WTC11 (cell line): ENCODE measurements around the gene HRAS. TPM values are rescaled to one million over a fixed set of nuclear protein-coding genes. Genes with fewer than 3 reads are reported as not detected.

Experiments used
- ATAC-seq: fragments of 200-7000 bp; cut with Tn5 transposase; 2 replicates; pipeline ENCODE4 v1.10.0; 2021; ENCODE audit warnings: mild to moderate bottlenecking, moderate library complexity
- CTCF ChIA-PET: fragments of 300-600 bp; sonication (Branson Sonifier 250); formaldehyde crosslinking; loops from one replicate; lab custom pipeline; 2021; ENCODE audit warnings: antibody characterized with exemption; lab: Charles Lee
- POLR2A ChIA-PET: fragments of 350-600 bp; sonication (Branson Sonifier 250); formaldehyde crosslinking; loops from one replicate; lab custom pipeline; 2021; ENCODE audit warnings: antibody characterized with exemption; lab: Charles Lee
- DNase-seq: peaks from one replicate; pipeline ENCODE4 v3.0.0; 2021; ENCODE audit warnings: low spot score
- H3K27ac Mint-ChIP-seq: 2 replicates; pipeline ENCODE4 v1.8.0; 2021; ENCODE audit warnings: mixed read lengths
- H3K27me3 Mint-ChIP-seq: 2 replicates; pipeline ENCODE4 v1.8.0; 2021; ENCODE audit warnings: low read depth, mild to moderate bottlenecking, moderate library complexity, mixed read lengths
- H3K36me3 Mint-ChIP-seq: 2 replicates; pipeline ENCODE4 v1.8.0; 2021; ENCODE audit warnings: mixed read lengths
- H3K4me1 Mint-ChIP-seq: 2 replicates; pipeline ENCODE4 v1.8.0; 2022; ENCODE audit warnings: mixed read lengths
- H3K4me3 Mint-ChIP-seq: 2 replicates; pipeline ENCODE4 v1.8.0; 2021; ENCODE audit warnings: mild to moderate bottlenecking, moderate library complexity, mixed read lengths
- H3K9me3 Mint-ChIP-seq: 2 replicates; pipeline ENCODE4 v1.8.0; 2021; ENCODE audit warnings: mixed read lengths
- CDX4 ChIP-seq: fragments of 250-450 bp; sonication (Bioruptor Pico); IDR thresholded peaks from 2 replicates; pipeline ENCODE4 v1.9.0; 2021; ENCODE audit warnings: moderate library complexity, mild to moderate bottlenecking, inconsistent platforms, borderline replicate concordance
- CREB1 ChIP-seq: sonication (generic); formaldehyde crosslinking; IDR thresholded peaks from 2 replicates; pipeline ENCODE4 v1.8.0; 2023; ENCODE audit warnings: mild to moderate bottlenecking, missing genetic modification reagents
- FOXJ3 ChIP-seq: sonication (generic); formaldehyde crosslinking; IDR thresholded peaks from 2 replicates; pipeline ENCODE4 v1.9.0; 2021; ENCODE audit warnings: missing genetic modification reagents, mild to moderate bottlenecking, borderline replicate concordance
- GTF2I ChIP-seq: fragments of 250-450 bp; sonication (Bioruptor Pico); conservative IDR thresholded peaks from 2 replicates; pipeline ENCODE4 v1.4.0; 2021; ENCODE audit warnings: mild to moderate bottlenecking
- MXD4 ChIP-seq: fragments of 250-450 bp; sonication (Bioruptor Pico); IDR thresholded peaks from 2 replicates; pipeline ENCODE4 v1.8.0; 2021; ENCODE audit warnings: mild to moderate bottlenecking, moderate library complexity, borderline replicate concordance
- NFATC4 ChIP-seq: fragments of 250-450 bp; sonication (Bioruptor Pico); IDR thresholded peaks from 2 replicates; pipeline ENCODE4 v1.9.0; 2021; ENCODE audit warnings: mild to moderate bottlenecking
- PREB ChIP-seq: sonication (generic); formaldehyde crosslinking; IDR thresholded peaks from 2 replicates; pipeline ENCODE4 v1.8.1; 2022; ENCODE audit warnings: mild to moderate bottlenecking, missing genetic modification reagents, moderate library complexity, borderline replicate concordance
- RELA ChIP-seq: sonication (generic); formaldehyde crosslinking; IDR thresholded peaks from 2 replicates; pipeline ENCODE4 v1.8.1; 2022; ENCODE audit warnings: missing genetic modification reagents, mild to moderate bottlenecking, borderline replicate concordance
- RORB ChIP-seq: fragments of 250-450 bp; sonication (Bioruptor Pico); IDR thresholded peaks from 2 replicates; pipeline ENCODE4 v1.9.0; 2021; ENCODE audit warnings: mild to moderate bottlenecking
- SOX15 ChIP-seq: fragments of 250-450 bp; sonication (Bioruptor Pico); IDR thresholded peaks from 2 replicates; pipeline ENCODE4 v1.9.0; 2021; ENCODE audit warnings: mild to moderate bottlenecking
- SP1 ChIP-seq: sonication (generic); formaldehyde crosslinking; conservative IDR thresholded peaks from 2 replicates; pipeline ENCODE4 v1.8.1; 2022; ENCODE audit warnings: missing genetic modification reagents
- USF2 ChIP-seq: sonication (generic); formaldehyde crosslinking; IDR thresholded peaks from 2 replicates; pipeline ENCODE4 v1.8.1; 2023; ENCODE audit warnings: mild to moderate bottlenecking, missing genetic modification reagents, moderate library complexity
- ZMAT4 ChIP-seq: fragments of 250-450 bp; sonication (Bioruptor Pico); IDR thresholded peaks from 2 replicates; pipeline ENCODE4 v1.9.0; 2021; ENCODE audit warnings: mild to moderate bottlenecking
- total RNA-seq: library from RNA; stranded (reverse); gene quantifications from 3 replicates; pipeline ENCODE4 v1.2.3, GENCODE V29; 2021
- TF ChIP-seq, protein P1 (sequence below): sonication (generic); formaldehyde crosslinking; IDR thresholded peaks from 2 replicates; pipeline ENCODE4 v1.8.0; 2023; ENCODE audit warnings: missing genetic modification reagents
- TF ChIP-seq, protein P2 (sequence below): sonication (generic); formaldehyde crosslinking; IDR thresholded peaks from 2 replicates; pipeline ENCODE4 v1.8.0; 2022; ENCODE audit warnings: mild to moderate bottlenecking, missing genetic modification reagents
- TF ChIP-seq, protein P3 (sequence below): fragments of 250-450 bp; sonication (Bioruptor Pico); IDR thresholded peaks from 2 replicates; pipeline ENCODE4 v1.9.0; 2021; ENCODE audit warnings: mild to moderate bottlenecking

HRAS gene
- total RNA-seq, 1 experiment from 2014 or later, result 62.4 TPM

DNA sequence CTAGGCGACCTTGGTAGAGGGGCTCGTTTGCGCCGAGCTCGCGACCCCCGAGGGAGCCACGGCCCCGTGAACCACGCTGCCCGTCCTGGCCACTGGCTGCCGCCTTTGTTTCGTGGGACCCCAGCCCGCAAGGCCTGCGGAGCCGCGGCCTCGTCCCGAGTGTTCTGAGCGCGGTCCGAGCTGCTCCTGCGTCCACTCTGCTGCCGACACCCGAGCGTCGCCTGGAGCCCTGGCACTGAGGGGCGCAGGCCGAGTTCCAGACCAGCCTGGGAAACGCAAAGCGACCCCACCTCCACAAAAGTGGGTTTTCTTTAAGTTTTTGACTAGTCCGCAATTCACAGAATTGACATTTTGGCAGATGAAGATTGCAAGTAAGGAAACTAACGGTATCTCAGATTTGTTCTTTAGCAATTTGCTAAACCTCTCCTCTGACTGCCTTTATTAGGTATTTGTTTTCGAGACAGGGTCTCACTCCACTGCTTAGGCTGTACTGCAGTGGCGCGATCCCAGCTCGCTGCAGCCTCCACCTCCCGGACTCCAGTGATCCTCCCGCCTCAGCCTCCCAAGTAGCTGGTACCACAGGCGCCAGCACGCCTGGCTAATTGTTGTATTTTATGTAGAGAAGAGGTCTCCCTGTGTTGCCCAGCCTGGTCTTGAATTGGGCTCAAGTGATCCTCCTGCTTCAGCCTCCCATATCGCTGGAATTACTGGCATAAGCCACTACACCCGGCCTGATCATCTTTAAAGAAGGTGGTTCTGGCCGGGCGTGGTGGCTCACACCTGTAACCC, 27.5 kb downstream of the HRAS start:
- Mint-ChIP-seq H3K27ac (no peak overlapping the region), H3K27me3 (no peaks in the 10 kb centered on the region; the same call in 1 of the 2 replicates)
- ATAC-seq, result no peak
- TF ChIP-seq, protein P1, sequence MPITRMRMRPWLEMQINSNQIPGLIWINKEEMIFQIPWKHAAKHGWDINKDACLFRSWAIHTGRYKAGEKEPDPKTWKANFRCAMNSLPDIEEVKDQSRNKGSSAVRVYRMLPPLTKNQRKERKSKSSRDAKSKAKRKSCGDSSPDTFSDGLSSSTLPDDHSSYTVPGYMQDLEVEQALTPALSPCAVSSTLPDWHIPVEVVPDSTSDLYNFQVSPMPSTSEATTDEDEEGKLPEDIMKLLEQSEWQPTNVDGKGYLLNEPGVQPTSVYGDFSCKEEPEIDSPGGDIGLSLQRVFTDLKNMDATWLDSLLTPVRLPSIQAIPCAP, result no peak
- TF ChIP-seq RELA (CRISPR knock-in tag) (0 out of 2 replicates have a peak, but pooled peaks have one; percentile 71), CREB1 (no peak), FOXJ3 (CRISPR knock-in tag) (no peak), SOX15 (no peak), PREB (no peak), CDX4 (CRISPR knock-in tag) (no peak), USF2 (CRISPR knock-in tag) (no peak), ZMAT4 (CRISPR knock-in tag) (no peak), RORB (no peak), GTF2I (CRISPR knock-in tag) (0 out of 2 replicates have a peak, but pooled peaks have one; percentile 34), MXD4 (no peak), SP1 (CRISPR knock-in tag) (no peak), NFATC4 (no peak)
- TF ChIP-seq, protein P2, sequence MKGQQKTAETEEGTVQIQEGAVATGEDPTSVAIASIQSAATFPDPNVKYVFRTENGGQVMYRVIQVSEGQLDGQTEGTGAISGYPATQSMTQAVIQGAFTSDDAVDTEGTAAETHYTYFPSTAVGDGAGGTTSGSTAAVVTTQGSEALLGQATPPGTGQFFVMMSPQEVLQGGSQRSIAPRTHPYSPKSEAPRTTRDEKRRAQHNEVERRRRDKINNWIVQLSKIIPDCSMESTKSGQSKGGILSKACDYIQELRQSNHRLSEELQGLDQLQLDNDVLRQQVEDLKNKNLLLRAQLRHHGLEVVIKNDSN (CRISPR knock-in tag), result no peak
- TF ChIP-seq, protein P3, sequence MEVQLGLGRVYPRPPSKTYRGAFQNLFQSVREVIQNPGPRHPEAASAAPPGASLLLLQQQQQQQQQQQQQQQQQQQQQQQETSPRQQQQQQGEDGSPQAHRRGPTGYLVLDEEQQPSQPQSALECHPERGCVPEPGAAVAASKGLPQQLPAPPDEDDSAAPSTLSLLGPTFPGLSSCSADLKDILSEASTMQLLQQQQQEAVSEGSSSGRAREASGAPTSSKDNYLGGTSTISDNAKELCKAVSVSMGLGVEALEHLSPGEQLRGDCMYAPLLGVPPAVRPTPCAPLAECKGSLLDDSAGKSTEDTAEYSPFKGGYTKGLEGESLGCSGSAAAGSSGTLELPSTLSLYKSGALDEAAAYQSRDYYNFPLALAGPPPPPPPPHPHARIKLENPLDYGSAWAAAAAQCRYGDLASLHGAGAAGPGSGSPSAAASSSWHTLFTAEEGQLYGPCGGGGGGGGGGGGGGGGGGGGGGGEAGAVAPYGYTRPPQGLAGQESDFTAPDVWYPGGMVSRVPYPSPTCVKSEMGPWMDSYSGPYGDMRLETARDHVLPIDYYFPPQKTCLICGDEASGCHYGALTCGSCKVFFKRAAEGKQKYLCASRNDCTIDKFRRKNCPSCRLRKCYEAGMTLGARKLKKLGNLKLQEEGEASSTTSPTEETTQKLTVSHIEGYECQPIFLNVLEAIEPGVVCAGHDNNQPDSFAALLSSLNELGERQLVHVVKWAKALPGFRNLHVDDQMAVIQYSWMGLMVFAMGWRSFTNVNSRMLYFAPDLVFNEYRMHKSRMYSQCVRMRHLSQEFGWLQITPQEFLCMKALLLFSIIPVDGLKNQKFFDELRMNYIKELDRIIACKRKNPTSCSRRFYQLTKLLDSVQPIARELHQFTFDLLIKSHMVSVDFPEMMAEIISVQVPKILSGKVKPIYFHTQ (CRISPR knock-in tag), result no peak
- TF ChIP-seq, all 79 proteins: peak for 2
- no peak for DNase-seq
- peaks cover 11% of the 10 kb centered on the region; the same call in 1 of the 2 replicates for H3K36me3 Mint-ChIP-seq
- no peaks in the 10 kb centered on the region for H3K9me3 Mint-ChIP-seq
- ChIA-PET POLR2A (no interaction called here), CTCF (interaction anchor here (1.0 kb wide), 1 partner anchor 60 kb away, joined by 3 read pairs; no protein-coding TSS in a partner anchor)
- peaks cover 12% of the 10 kb centered on the region for H3K4me1 Mint-ChIP-seq
- H3K4me3 Mint-ChIP-seq, result peak overlapping the region; percentile 93
